ENCODE measurements around the gene MYO9B.

GRCh38 chr19:17240062-17240752 is 164.6 kb downstream of the MYO9B start:
- TF ChIP-seq BHLHE40 (IDR thresholded peaks at IDR 0.05; ENCODE audit: borderline replicate concordance): no peak
- no peak for TF ChIP-seq LEF1 (IDR thresholded peaks at IDR 0.05; ENCODE audit: borderline replicate concordance)
- TF ChIP-seq FOXA1 (IDR thresholded peaks at IDR 0.05): no peak
- TF ChIP-seq HDGF (IDR thresholded peaks at IDR 0.05; ENCODE audit: borderline replicate concordance): no peak
- no peak for TF ChIP-seq PKNOX1 (IDR thresholded peaks at IDR 0.05)
- TF ChIP-seq SP1 (IDR thresholded peaks at IDR 0.05): no peak
